ENCODE results near the gene HSPA1L.

DNA sequence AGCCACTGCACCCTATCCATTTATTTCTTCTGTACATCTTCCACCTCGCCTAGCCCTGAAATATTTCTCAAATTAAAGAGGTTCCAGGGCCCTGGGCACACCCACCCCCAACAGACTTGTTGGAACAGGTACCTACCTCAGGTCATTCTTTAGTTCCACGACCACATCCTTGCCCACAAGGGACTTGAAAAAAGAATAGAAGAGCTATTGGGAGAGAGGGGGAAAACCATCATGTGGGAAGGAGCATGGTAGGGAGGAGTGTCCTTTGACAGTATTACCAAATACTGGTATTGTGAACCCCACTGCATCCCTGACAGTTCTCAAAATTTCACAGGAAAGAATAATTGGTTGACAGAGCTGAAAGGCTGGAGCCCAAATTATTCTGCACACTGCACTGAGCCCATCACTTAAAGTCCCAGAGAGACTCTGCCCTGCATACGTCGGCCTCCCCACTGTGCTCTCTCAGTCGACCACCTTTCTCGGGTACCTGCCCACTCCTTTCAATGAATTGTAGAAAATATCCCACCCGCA is 9.1 kb downstream of the HSPA1L start:
- TF ChIP-seq, protein P1, sequence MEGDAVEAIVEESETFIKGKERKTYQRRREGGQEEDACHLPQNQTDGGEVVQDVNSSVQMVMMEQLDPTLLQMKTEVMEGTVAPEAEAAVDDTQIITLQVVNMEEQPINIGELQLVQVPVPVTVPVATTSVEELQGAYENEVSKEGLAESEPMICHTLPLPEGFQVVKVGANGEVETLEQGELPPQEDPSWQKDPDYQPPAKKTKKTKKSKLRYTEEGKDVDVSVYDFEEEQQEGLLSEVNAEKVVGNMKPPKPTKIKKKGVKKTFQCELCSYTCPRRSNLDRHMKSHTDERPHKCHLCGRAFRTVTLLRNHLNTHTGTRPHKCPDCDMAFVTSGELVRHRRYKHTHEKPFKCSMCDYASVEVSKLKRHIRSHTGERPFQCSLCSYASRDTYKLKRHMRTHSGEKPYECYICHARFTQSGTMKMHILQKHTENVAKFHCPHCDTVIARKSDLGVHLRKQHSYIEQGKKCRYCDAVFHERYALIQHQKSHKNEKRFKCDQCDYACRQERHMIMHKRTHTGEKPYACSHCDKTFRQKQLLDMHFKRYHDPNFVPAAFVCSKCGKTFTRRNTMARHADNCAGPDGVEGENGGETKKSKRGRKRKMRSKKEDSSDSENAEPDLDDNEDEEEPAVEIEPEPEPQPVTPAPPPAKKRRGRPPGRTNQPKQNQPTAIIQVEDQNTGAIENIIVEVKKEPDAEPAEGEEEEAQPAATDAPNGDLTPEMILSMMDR (IDR thresholded peaks at IDR 0.05): no peak
- no peak for TF ChIP-seq ZFX (IDR thresholded peaks at IDR 0.05; ENCODE audit: borderline replicate concordance)

All from 22Rv1 (cell line).